HG02840 (cell line): ENCODE results near the gene RPS6KA5.
A peak's percentile ranks its signal among the peaks of the same experiment; 100 is the strongest.
"Not testable (repeated sequence)": the region's sequence is repeated elsewhere in the genome, so short reads cannot be mapped to it uniquely, and the experiment has no call there.

Experiments
- ATAC-seq: cut with Tn5 transposase; IDR thresholded peaks from one replicate; pipeline ENCODE4 v1.9.1; 2021; ENCODE audit warnings: mild to moderate bottlenecking, moderate library complexity, moderate number of reproducible peaks; ENCODE audit not compliant: unreplicated experiment, low FRiP score

Gene RPS6KA5

DNA sequence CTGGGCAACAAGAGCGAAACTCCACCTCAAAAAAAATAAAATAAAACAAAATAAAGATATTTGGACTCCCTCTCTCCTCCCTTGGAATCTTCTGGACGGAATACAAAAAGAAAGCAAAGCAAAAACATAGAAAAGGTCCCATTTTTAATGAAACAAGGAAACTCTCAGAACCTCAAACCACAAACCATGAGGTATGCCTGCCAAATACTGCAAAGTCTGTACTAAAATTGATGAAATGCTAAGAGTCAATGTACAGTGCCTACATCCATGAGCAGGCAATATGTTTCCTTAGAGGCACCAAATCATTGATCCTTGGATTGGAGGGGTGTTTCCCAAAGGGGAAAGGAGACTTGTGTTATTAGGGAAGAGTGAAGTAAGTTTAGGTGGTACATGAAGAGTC is 8.2 kb upstream of the RPS6KA5 start:
- no peak for ATAC-seq

DNA sequence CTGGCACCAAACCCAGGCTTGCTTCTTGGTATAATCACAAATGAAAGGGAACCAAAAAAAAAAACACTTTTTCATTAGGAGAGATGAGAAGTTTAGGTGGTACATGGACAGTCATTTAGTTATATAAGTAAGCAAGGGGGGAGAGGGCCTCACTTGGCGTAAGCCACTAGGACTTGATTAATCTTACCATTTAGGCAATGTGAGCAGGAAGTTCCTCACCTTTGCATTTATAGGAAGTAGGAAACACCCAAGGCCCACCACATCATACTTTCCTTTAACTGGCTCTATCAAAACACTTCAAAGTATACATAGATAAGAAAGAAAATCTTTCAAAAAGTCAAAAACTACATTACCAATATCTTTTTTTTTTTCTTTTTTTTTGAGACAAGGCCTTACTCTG is 6.7 kb upstream of the RPS6KA5 start:
- no peak for ATAC-seq

DNA sequence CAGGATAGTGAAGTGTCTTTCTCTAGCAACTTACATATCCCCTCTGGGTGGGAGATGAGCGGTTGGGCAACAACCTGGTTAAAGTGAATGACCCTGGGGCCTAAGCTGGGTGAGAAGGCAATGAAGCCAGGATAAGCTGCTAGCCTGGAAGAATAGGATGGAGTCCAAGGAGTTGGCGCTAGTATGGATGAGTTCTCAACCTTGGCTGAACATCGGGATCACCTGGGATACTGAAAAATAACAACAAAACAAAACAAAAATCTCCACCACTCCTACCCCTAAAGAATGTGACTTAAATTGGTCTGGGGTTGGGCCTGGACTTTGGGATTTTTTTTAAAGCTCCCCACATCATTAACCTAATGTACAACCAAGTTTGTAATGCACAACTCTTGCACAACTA is 4.8 kb upstream of the RPS6KA5 start:
- ATAC-seq = no peak

DNA sequence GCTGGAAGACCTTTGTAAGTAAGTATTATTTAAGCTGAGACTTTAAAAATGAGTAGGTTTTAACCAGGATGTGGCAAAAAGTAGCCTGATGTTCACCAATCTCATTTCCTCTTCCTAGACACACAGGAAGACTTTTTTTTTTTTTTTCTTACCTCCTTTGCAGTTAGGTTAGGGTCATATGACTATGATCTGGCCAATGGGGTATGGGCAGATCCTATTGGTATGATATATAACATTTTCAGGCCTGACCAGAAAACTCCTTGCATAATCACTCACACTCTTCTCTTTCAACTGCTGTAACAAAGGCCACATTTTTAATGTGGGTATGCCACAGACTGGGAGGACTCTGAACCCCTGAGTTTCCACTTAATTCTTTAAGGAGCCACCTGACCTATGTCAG is 2.7 kb upstream of the RPS6KA5 start:
- no peak for ATAC-seq

DNA sequence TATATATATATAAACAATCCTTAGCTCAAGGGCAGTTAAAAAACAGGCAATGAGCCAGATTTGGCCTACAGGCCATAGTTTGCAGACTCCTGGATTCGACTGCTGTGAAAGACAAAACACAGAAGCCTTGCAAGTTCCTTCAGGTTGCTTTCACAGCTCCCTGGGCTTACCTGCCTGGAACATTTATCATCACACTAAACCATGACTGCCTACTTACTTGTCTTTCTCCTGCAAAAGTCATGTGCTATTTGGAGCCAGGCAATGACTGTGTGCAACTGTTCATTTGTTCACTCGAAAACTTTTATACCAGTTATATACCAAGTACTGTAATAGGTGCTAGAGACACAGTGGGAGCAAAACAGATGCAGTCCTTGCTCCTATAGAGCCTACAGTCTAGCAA is 2.2 kb upstream of the RPS6KA5 start:
- no peak for ATAC-seq

DNA sequence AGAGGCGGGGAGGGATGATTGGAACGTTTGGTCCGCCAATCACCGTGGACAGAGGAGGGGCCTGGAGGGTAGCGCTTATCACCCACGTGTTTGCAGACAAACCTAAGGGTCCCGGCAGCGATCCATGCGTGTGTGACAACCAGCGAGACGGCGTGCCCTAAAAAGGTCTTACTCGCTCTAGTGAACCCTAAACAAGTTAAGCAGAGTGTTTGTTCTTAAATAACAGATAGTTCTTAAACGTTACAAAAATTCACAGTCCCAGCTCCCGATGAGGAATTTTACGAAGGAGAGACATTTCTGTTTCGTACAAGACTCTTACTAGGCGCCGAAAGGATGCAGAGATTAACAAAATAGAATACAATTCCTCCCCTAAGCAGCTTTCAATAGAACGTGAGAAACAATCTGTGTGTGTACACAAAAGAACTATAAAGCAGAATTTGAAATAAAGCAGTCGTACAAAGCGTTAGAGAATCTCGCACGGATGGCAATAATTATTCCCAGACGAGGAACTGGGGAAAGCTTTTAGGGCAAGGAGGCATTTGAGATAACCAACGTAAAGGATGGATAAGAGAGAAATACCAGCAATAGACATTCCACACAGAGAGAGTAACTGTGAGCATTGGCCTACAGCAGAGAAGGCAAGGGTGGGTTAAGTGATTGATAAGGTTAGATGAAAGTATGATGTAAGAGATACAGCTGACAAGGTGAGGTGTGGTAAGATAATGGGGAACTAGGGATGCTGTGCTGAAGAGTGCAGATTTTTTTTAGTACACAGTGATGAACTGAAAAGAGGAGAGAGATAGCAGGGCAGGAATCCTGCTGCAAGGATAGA is 831 bp upstream of the RPS6KA5 start:
- no peak for ATAC-seq

DNA sequence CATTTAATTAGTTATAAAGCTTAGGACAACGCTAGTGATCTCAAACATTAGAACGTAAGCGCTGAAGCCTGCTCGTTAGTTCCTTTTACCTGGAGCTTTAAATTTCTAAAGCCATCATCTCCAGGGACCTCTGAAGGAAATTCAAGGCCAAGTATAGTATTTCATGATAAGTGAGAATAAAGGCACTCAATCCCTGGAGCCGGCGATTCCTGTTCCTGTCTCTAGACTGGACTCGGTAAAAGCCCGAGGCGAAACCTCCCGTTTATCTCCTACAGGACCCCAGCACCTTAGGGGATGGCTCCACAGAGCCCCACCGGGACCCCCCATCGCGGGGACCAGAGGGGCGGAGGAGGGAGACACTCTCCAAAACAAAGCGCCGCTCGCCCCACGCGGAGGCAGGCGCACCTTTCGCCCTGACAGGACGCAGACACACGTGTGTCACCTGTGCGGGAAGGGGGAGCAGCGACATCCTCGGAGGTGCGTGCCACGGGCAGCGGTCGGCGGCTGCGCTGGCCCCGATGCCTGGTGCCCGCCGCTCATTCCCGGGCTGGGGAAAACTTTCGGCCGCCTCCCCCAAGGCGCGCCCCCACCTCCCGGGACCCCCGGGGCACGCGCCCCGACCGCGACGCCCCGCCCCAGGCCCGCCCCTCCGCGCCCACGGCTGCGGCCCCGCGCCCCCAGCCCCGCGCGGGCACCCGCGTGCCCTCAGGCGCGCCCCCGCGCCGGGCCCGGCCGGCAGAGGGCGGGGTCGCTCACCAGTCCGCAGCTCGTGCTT is 678 bp downstream of the RPS6KA5 start:
- ATAC-seq = peak; percentile 25

DNA sequence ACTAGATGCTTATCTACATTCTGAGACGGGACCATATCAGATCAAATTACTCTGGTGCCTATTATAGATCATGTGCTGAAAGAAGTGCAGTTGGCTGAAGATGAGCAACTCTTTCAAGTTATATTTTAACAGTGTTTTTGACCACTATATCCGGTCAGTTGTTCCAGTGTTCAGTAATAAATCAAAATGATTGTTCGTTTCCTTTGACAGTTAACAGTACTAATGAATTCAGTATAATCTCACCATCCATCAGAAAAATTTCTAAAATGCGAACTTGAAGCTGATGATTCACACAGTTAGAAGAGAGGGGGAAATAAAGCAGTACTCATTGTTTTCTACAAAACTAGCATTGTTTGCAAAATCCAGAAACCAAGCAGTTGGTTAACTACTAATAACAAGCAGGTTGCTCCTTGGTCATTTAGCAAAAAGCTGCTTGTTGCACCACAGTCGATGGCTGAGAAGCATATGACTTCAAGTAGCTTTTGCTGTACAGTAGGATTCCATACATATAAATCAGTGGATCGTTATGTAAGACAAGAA is 2.3 kb downstream of the RPS6KA5 start:
- no peak for ATAC-seq

DNA sequence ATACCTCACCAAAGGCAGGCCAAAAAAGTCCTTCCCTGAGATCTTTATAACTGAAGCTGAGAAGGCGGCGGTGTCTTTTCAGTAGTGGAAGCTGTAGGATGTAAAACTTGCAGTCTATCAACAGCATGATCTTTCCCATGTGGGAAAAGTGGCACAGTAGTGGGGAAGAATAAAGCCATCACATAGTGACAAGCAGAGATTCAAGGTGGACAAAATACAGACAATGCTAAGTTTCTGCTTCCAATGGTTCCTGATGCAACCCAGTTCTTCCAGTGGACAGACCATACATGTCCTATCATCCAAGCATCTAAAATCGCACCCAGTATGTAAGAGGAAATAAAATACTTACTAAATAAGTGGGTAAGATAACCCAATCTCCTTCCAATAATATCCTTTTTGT is 4.1 kb downstream of the RPS6KA5 start:
- no peak for ATAC-seq

DNA sequence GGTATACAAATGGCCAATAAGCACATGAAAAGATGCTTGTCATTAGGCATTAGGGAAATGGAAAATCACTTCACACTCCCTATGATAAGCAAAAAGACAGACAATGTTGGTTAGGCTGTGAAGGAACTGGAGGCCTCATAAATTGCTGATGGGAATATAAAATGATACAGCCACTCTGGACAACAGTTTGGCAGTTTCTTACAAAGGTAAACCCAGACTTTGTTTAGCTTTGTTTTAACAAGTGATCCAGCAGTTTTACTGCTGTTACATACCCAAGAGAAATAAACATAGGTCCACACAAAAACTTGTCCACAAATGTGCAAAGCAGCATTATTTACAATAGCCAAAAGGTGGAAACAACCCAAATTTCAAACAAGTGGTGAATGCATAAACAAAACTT is 5.4 kb downstream of the RPS6KA5 start:
- no peak for ATAC-seq

DNA sequence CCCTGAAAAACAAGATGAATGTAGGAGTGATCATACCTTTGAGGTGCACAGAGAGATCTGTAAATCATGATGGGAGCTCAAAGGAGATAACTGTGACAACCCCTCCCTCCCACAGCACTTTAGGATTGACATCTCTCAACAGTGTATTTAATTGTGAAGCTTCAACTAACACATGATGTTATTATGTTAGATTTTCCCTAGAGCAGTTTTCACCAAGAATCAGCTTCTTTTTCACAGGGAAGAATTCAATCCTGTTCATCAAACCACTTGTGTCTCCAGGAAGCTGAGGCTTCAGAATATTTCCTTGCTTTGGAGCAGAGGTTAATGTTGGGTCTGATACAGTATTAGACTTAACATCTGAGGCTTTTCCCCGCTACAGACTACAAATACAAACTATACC is 11.8 kb downstream of the RPS6KA5 start:
- no peak for ATAC-seq

DNA sequence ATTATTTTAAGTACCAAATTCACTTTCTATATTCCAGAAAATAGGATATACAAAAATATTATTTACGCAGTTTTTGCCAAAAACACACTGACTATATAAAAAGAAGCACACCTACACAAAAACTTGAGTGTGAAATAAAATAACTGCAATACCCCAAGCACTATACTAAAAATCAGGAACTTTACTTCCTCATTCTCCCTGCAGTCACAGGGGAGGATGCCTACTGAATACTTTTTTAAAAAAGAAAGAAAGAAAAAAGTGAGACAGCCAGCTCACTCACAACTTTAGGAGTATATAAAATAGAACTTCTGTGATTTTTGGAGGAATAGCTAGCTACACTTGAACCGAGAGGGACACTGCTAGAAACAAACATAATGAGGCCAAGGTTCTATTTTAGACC is 12.2 kb downstream of the RPS6KA5 start:
- no peak for ATAC-seq

DNA sequence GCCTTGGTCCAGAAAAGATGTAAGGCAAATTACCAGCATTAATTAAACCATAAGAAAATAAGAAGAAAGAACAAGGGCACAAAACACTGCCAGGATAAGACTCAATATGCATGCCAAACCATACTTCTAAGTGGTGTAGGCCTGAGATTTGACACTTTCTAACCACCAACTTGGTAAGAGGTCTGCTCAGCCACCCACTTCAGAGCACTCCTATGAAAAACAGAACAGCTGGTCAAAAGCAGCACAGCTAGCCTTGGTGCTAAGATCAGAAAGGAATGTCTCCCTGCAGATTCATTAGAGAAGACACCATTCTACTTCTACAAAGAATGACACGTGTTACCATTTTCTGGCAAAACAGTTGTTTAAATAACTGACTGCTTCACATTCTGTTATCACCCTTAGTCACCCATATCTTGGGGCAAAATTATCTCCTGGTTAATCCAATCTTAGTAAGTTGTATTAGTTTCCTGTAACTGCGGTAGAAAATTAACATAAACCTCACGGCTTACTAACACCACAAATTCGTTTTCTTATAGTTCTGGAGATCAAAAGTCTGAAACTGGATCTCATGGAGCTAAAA is 13.2 kb downstream of the RPS6KA5 start:
- no peak for ATAC-seq

DNA sequence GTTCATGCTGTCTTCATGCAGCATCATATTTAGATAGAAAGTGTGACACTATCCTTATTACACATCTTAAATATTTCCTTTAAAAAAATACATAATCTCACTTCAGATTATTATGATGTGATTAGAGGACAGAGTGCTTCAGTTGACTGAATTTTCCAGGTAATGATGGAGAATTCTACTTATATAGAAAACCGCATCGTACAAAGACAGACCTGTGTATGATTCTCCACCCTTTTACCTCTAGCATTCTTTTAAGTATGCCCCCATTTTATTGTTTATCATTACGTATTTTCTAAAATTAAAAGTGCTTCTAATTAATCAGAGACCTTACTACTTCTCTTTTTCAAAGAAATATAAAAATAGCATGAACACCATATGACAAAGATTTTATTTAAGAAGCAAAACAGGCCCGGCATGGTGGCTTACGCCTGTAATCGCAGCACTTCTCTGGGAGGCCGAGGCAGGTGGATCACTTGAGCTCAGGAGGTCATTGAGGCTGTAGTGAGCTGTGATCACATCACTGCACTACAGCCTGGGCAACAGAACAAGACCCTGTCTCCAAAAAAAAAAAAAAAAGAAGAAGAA is 13.9 kb downstream of the RPS6KA5 start:
- no peak for ATAC-seq

DNA sequence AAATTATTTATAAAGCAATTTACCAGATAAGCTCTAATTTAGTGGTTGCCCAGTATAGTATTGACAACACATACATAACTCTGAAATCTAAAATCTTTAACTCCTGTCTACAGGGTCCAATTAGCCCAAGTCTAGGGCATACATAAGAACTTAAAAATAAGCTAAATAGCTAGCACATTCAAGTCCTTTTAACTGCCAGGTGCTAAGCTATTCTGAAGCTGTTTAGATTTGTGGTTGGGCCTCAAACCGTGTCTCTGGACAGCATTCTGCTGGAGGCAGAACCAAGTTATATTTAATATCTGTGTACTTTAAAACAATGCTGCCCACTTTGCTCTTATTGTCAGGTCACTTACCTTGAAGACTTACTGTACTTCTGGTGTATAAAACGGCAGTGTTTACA is 19.0 kb downstream of the RPS6KA5 start:
- ATAC-seq = no peak

DNA sequence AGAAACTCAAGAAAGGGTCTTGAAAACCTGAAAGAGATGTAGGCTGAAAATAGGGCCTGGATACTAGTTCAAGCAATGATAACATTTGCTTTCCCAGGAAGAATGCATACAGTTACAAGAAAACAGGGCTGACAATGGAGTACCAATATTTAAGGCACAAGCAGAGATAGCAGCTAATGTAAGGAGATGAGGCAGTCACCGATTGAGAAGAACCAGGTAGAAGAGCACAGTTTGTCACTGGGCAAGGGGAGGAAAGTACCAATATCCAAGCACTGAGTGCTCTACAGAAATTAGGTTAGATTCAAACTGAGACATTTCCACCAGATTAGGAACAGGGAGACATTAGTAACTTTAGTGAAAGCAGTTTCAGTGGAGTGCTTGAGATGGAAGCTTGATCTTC is 19.9 kb downstream of the RPS6KA5 start:
- ATAC-seq = no peak

DNA sequence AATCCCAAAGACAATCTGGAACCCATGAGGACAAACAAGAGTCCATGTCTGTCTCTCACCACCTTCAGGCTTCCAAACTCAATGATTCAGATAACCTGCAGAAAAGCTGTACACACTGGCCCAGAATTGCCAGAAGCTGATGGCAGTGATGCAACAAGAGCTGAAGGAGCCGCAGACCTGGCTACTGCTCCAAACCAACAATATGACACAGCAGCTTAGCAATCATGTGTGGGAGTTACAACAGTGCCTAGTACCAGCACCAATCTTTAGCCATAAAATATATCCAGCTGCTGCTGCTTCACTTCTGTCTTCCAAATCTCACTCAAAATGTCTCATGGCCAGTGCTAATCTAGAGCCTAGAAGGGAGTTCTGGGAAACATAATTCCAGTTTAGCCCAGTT is 22.0 kb downstream of the RPS6KA5 start:
- no peak for ATAC-seq

DNA sequence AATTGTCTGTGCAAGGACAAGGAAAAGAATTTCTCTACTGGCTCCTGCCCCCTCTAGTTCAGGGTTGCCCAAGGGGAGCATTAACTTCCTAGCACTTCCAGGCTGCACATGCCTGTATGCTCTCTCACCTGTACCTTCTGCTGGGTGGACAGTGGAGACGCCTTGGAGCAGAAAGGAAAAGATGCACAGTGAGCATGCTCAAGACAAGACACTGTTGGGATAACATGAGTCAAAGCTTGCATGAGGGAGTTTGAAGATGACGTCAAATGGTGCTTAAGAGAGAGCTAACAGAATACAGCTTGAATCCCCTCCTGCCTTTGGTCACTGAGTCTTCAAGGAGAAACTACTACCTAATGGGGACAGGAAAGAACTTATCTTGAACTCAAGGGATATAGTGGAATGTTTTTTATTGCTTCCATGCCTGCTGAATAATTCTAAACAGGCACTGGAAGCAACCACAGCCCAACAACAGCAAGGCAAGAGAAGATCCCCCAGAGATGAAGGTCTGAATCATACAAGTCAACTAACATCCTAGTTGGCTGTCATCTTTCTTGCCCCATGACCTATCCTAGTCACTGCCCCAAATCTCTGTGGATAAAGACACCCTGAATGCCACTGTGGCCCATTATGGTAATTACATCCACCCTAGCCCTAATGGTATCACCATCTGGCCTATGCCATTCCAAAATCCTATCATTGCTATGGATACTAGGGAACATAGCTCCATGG is 23.5 kb downstream of the RPS6KA5 start:
- no peak for ATAC-seq

DNA sequence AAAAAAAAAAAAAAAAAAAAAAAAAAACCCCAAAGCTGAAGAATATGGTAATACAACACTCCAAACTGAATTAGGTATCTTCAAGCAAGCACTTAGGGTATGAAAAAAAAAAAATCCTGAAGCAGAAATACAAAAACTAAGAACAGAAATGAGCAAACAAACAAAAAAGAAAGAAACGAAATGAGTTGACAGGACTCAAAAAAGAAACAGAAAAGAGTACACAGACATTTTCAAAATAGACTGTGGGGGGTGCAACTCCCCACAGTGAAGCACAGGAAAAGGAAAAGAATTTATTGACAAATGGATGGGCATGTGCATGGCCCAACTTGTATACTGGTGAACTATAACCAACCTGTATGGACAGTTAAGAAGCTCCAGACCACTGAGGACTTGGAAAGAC is 24.6 kb downstream of the RPS6KA5 start:
- peak; percentile 56 for ATAC-seq

DNA sequence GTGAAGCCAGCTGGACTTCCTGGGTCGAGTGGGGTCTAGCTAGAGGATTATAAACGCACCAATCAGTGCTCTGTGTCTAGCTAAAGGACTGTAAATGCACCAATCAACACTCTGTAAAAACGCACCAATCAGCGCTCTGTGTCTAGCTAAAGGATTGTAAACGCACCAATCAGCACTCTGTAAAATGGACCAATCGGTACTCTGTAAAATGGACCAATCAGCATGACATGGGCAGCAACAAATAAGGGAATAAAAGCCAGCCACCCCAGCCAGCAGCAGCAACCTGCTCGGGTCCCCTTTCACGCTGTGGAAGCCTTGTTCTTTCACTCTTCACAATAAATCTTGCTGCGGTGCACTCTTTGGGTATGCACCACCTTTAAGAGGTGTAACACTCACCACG is 26.1 kb downstream of the RPS6KA5 start:
- ATAC-seq = not testable (repeated sequence)
